Breast epithelium (tissue), 4 donors: Measurements from ENCODE around the gene ATP6AP1. TPM values are rescaled to one million over a fixed set of nuclear protein-coding genes. Genes with fewer than 3 reads are reported as not detected.

Source experiments
- DNase-seq, 2 donors: peaks; one replicate each; pipeline ENCODE4 v3.0.0-alpha.2; 2019; ENCODE audit warnings: low spot score in 2 of 2
- H3K27ac ChIP-seq, 2 donors: fragments of 200-600 bp; sonication (generic) in 1 of 2; one replicate each; pipeline ENCODE4 v1.5.1; 2016 to 2019; ENCODE audit warnings: mild to moderate bottlenecking in 1 of 2
- H3K27me3 ChIP-seq, 2 donors: fragments of 200-600 bp; sonication (generic) in 1 of 2; one replicate each; pipeline versions ENCODE4 v1.5.1 to v1.6.0; 2017 to 2019; ENCODE audit warnings: control low read depth in 1 of 2, mild to moderate bottlenecking in 1 of 2
- H3K36me3 ChIP-seq: fragments of 200-600 bp; one replicate; pipeline ENCODE4 v1.5.1; 2019
- H3K4me1 ChIP-seq, 2 donors: fragments of 200-600 bp; sonication (generic); one replicate each; pipeline ENCODE4 v1.5.1; 2016 to 2019; ENCODE audit warnings: control low read depth in 1 of 2
- H3K4me3 ChIP-seq, 3 donors: fragments of 200-600 bp; sonication (generic); 1 replicate in 2 of 3; 2 replicates in 1 of 3; pipeline ENCODE4 v1.5.1; 2016 to 2019; ENCODE audit warnings: mild to moderate bottlenecking in 3 of 3, moderate library complexity in 2 of 3
- H3K9me3 ChIP-seq, 2 donors: fragments of 200-600 bp; sonication (generic) in 1 of 2; one replicate each; pipeline ENCODE4 v1.5.1; 2016 to 2019; ENCODE audit warnings: control low read depth in 1 of 2
- CTCF ChIP-seq, 3 donors: fragments of 450-650 bp; IDR thresholded peaks; one replicate each; pipeline ENCODE4 v1.5.1; 2016 to 2017; ENCODE audit warnings: antibody characterized with exemption in 3 of 3, mild to moderate bottlenecking in 3 of 3, moderate library complexity in 3 of 3
- POLR2A ChIP-seq: fragments of 450-650 bp; IDR thresholded peaks from one replicate; pipeline ENCODE4 v1.6.1; 2016; ENCODE audit warnings: antibody characterized with exemption, mild to moderate bottlenecking, moderate library complexity
- POLR2AphosphoS5 ChIP-seq, 3 donors: sonication (generic); formaldehyde crosslinking; IDR thresholded peaks; one replicate each; pipeline ENCODE4 v1.6.1; 2017; ENCODE audit warnings: antibody characterized with exemption in 3 of 3
- intact Hi-C: fragments of 100-400 bp; cut with DNase I; formaldehyde crosslinking; loops from one replicate; pipeline ENCODE4 v1.15.1; 2023; ENCODE audit warnings: low total_unique reads
- total RNA-seq, 3 donors: library from RNA; depleted of rRNA; stranded (reverse); fragments of >200 nt; gene quantifications; one replicate each; pipeline ENCODE4 v1.1.0, GENCODE V29; 2016

Gene ATP6AP1
- total RNA-seq, 3 donors from 2014 or later = 31.5 to 57.1 (median 34.8) TPM

GRCh38 chrX:154471839-154472684, 43.6 kb downstream of the ATP6AP1 start:
- H3K36me3 ChIP-seq = no peaks in the 10 kb centered on the region
- DNase-seq = no peak

GRCh38 chrX:154472685-154473632, 44.5 kb downstream of the ATP6AP1 start:
- Histone ChIP-seq H3K9me3 (no peaks in the 10 kb centered on the region), H3K4me1 (no peaks in the 10 kb centered on the region), H3K4me3 (no peak overlapping the region), H3K27ac (no peak overlapping the region), H3K36me3 (no peaks in the 10 kb centered on the region), H3K27me3 (peaks cover 0 to 19% of the 10 kb centered on the region in 2 donors)
- intact Hi-C loops = no loop called here
- DNase-seq = no peak
- TF ChIP-seq POLR2A (no peak), CTCF (IDR thresholded peaks at IDR 0.05) (no peak), POLR2AphosphoS5 (IDR thresholded peaks at IDR 0.05) (no peak)

More at GRCh38 chrX:154471839-154472684, 43.6 kb downstream of the ATP6AP1 start:
- Histone ChIP-seq H3K4me1 (no peaks in the 10 kb centered on the region), H3K4me3 (no peak overlapping the region), H3K27me3 (peaks cover 0 to 19% of the 10 kb centered on the region in 2 donors), H3K27ac (no peak overlapping the region), H3K9me3 (no peaks in the 10 kb centered on the region)
- intact Hi-C loops = no loop called here
- TF ChIP-seq POLR2AphosphoS5 (IDR thresholded peaks at IDR 0.05) (no peak), POLR2A (no peak), CTCF (IDR thresholded peaks at IDR 0.05) (no peak)

- H3K4me3 ChIP-seq = no peak overlapping the region
Observed at GRCh38 chrX:154473683-154474082, 45.2 kb downstream of the ATP6AP1 start.

GRCh38 chrX:154476821-154477220, 48.3 kb downstream of the ATP6AP1 start:
- TF ChIP-seq POLR2A = no peak
- no peak for TF ChIP-seq CTCF (IDR thresholded peaks at IDR 0.05)
- TF ChIP-seq POLR2AphosphoS5 (IDR thresholded peaks at IDR 0.05) = no peak
- intact Hi-C loops = no loop called here
- H3K27me3 ChIP-seq = peaks cover 0 to 19% of the 10 kb centered on the region in 2 donors
- H3K4me1 ChIP-seq = no peaks in the 10 kb centered on the region
- no peak overlapping the region for H3K27ac ChIP-seq
- H3K36me3 ChIP-seq = no peaks in the 10 kb centered on the region
- H3K4me3 ChIP-seq = no peak overlapping the region
- DNase-seq = no peak
- H3K9me3 ChIP-seq = no peaks in the 10 kb centered on the region

More at GRCh38 chrX:154473683-154474082, 45.2 kb downstream of the ATP6AP1 start:
- Histone ChIP-seq H3K36me3 (no peaks in the 10 kb centered on the region), H3K9me3 (no peaks in the 10 kb centered on the region), H3K4me1 (no peaks in the 10 kb centered on the region), H3K27me3 (peaks cover 0 to 19% of the 10 kb centered on the region in 2 donors), H3K27ac (no peak overlapping the region)
- TF ChIP-seq POLR2AphosphoS5 (IDR thresholded peaks at IDR 0.05) = no peak
- TF ChIP-seq CTCF (IDR thresholded peaks at IDR 0.05) = no peak
- no peak for TF ChIP-seq POLR2A
- no peak for DNase-seq
- intact Hi-C loops = no loop called here
